HepG2 (cell line): ENCODE data around the gene PALM. TPM values are rescaled to one million over a fixed set of nuclear protein-coding genes. Genes with fewer than 3 reads are reported as not detected.

Source experiments
- ARNT ChIP-seq: fragments of 450-650 bp; IDR thresholded peaks from 2 replicates; pipeline ENCODE4 v1.6.1; 2017
- FOXJ3 ChIP-seq: sonication (generic); formaldehyde crosslinking; IDR thresholded peaks from 2 replicates; pipeline ENCODE4 v1.4.0; 2020; ENCODE audit warnings: missing genetic modification reagents, mild to moderate bottlenecking, borderline replicate concordance
- HMG20A ChIP-seq: IDR thresholded peaks from 2 replicates; pipeline ENCODE4 v1.6.1; 2016; ENCODE audit warnings: borderline replicate concordance
- HNRNPH1 ChIP-seq: fragments of 200-400 bp; formaldehyde crosslinking; optimal IDR thresholded peaks from 2 replicates; pipeline ENCODE3; 2017; ENCODE audit warnings: mild to moderate bottlenecking, low read depth, low read length
- PCBP1 ChIP-seq: fragments of 200-400 bp; formaldehyde crosslinking; IDR thresholded peaks from 2 replicates; pipeline ENCODE4 v1.6.1; 2017; ENCODE audit warnings: mild to moderate bottlenecking, low read depth, low read length, borderline replicate concordance
- PLSCR1 ChIP-seq: sonication (generic); formaldehyde crosslinking; IDR thresholded peaks from 2 replicates; pipeline ENCODE4 v1.5.0; 2020; ENCODE audit warnings: missing genetic modification reagents, mild to moderate bottlenecking, borderline replicate concordance
- SKI ChIP-seq: fragments of 450-650 bp; IDR thresholded peaks from one replicate; pipeline ENCODE4 v1.6.1; 2018; ENCODE audit warnings: mild to moderate bottlenecking; ENCODE audit not compliant: partially characterized antibody
- STAT5B ChIP-seq: sonication (generic); formaldehyde crosslinking; IDR thresholded peaks from 2 replicates; pipeline ENCODE4 v1.4.0; 2020; ENCODE audit warnings: missing genetic modification reagents
- ZFAT ChIP-seq: sonication (generic); formaldehyde crosslinking; conservative IDR thresholded peaks from 2 replicates; pipeline ENCODE4 v1.8.1; 2023; ENCODE audit warnings: missing genetic modification reagents, inconsistent platforms
- ZNF367 ChIP-seq: sonication (generic); formaldehyde crosslinking; IDR thresholded peaks from 2 replicates; pipeline ENCODE4 v1.4.0; 2020; ENCODE audit warnings: missing genetic modification reagents, borderline replicate concordance
- ZNF501 ChIP-seq: sonication (generic); formaldehyde crosslinking; IDR thresholded peaks from 2 replicates; pipeline ENCODE4 v1.5.1; 2020; ENCODE audit warnings: mild to moderate bottlenecking, moderate library complexity, missing genetic modification reagents
- ZNF530 ChIP-seq: sonication (generic); formaldehyde crosslinking; IDR thresholded peaks from 2 replicates; pipeline ENCODE4 v1.5.0; 2020; ENCODE audit warnings: low read depth, mild to moderate bottlenecking, missing genetic modification reagents
- ZNF775 ChIP-seq: sonication (generic); formaldehyde crosslinking; IDR thresholded peaks from 2 replicates; pipeline ENCODE4 v1.4.0; 2020; ENCODE audit warnings: missing genetic modification reagents, mild to moderate bottlenecking, moderate library complexity, borderline replicate concordance
- polyA plus RNA-seq, 8 experiments: library from polyadenylated mRNA; depleted of rRNA in 3 of 8; stranded (reverse) in 7 of 8; unstranded in 1 of 8; fragments of >200 nt; fragmentation: Illumina TruSeq in 4 of 8; extraction: Trizol in 4 of 8; gene quantifications; 2 replicates each; pipeline versions ENCODE4 v1.2.1 to v1.2.3, GENCODE V29; 2011 to 2016; ENCODE audit warnings: low read depth in 4 of 8, missing spikeins in 1 of 8, mixed read lengths in 1 of 8; ENCODE audit not compliant: insufficient read depth in 1 of 8
- total RNA-seq, 5 experiments: library from RNA; depleted of rRNA; stranded (reverse); fragments of >200 nt; fragmentation: Illumina TruSeq; extraction: Trizol; gene quantifications; 2 replicates each; pipeline ENCODE4 v1.2.3, GENCODE V29; 2016; ENCODE audit warnings: low read depth in 1 of 5
- TF ChIP-seq, protein P1 (sequence below): sonication (generic); formaldehyde crosslinking; IDR thresholded peaks from 2 replicates; pipeline ENCODE4 v1.9.0; 2022; ENCODE audit warnings: missing genetic modification reagents, mild to moderate bottlenecking, borderline replicate concordance
- TF ChIP-seq, protein P2 (sequence below): sonication (generic); formaldehyde crosslinking; IDR thresholded peaks from 2 replicates; pipeline ENCODE4 v1.4.0; 2020; ENCODE audit warnings: missing genetic modification reagents, borderline replicate concordance
- TF ChIP-seq, protein P3 (sequence below): sonication (generic); formaldehyde crosslinking; IDR thresholded peaks from 2 replicates; pipeline ENCODE4 v1.4.0; 2020; ENCODE audit warnings: missing genetic modification reagents
- TF ChIP-seq, protein P4 (sequence below): sonication (generic); formaldehyde crosslinking; IDR thresholded peaks from 2 replicates; pipeline ENCODE4 v1.5.0; 2020; ENCODE audit warnings: missing genetic modification reagents, mild to moderate bottlenecking, borderline replicate concordance

The PALM gene
- total and polyA plus RNA-seq, 2 of the 13 experiments (the other 11 are each of a cell fraction or from before 2014, with no cell fraction given) = 4.0 to 9.7 TPM

DNA sequence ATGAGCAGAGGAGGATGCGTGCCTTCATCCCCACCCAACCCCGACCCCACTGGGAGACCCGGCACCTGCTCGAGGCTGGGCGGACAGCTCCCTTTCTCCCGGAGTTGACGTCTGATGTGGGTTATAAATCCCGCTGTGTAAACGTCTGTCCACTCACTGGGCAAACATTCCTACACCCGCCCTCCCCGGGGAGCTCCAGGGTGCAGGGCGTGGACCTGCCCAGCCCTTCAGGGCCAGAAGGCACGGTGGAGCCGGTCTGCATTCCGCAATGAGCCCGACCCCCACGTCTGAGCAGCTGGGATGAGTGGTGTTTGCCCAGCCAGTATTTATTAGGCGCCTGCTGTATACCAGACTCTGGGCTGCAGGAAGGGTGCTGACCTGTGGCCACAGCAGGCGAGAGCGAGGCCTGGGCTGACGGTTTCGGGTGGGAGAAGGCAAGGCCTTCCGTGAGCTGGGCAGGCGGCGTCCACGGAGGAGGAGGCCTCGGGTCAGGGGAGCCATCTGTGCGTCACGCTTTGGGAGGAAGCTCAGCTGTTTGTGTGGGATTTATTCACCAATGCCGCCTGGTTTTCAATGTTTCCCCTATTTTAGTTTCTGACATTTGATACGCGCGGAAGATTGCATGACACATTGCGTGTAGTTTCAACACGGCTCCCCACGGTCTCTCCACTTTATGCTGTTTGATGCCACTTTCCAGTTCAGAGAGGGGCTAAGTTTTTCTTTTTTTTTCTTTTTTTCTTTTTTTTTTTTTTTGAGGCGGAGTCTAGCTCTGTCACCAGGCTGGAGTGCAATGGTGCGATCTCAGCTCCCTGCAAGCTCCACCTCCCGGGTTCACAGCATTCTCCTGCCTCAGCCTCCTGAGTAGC, 44.1 kb downstream of the PALM start (continued):
- TF ChIP-seq HMG20A (CRISPR knock-in tag) = peak; percentile 96
- TF ChIP-seq FOXJ3 = no peak
- no peak for TF ChIP-seq ZNF501 (CRISPR knock-in tag)
- TF ChIP-seq ZNF367 = no peak
- TF ChIP-seq ZFAT (CRISPR knock-in tag) = no peak
- no peak for TF ChIP-seq ZNF530
- TF ChIP-seq ZNF775 (CRISPR knock-in tag) = no peak
- TF ChIP-seq ARNT = no peak
- TF ChIP-seq PLSCR1 (CRISPR knock-in tag) = no peak
- 0 out of 2 replicates have a peak, but pooled peaks have one; percentile 52 for TF ChIP-seq PCBP1
- no peak for TF ChIP-seq HNRNPH1
- peak; percentile 77 for TF ChIP-seq SKI
- TF ChIP-seq, protein P1, sequence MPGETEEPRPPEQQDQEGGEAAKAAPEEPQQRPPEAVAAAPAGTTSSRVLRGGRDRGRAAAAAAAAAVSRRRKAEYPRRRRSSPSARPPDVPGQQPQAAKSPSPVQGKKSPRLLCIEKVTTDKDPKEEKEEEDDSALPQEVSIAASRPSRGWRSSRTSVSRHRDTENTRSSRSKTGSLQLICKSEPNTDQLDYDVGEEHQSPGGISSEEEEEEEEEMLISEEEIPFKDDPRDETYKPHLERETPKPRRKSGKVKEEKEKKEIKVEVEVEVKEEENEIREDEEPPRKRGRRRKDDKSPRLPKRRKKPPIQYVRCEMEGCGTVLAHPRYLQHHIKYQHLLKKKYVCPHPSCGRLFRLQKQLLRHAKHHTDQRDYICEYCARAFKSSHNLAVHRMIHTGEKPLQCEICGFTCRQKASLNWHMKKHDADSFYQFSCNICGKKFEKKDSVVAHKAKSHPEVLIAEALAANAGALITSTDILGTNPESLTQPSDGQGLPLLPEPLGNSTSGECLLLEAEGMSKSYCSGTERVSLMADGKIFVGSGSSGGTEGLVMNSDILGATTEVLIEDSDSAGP (CRISPR knock-in tag) = peak; percentile 32; the same call in 1 of the 2 replicates
- TF ChIP-seq, protein P2, sequence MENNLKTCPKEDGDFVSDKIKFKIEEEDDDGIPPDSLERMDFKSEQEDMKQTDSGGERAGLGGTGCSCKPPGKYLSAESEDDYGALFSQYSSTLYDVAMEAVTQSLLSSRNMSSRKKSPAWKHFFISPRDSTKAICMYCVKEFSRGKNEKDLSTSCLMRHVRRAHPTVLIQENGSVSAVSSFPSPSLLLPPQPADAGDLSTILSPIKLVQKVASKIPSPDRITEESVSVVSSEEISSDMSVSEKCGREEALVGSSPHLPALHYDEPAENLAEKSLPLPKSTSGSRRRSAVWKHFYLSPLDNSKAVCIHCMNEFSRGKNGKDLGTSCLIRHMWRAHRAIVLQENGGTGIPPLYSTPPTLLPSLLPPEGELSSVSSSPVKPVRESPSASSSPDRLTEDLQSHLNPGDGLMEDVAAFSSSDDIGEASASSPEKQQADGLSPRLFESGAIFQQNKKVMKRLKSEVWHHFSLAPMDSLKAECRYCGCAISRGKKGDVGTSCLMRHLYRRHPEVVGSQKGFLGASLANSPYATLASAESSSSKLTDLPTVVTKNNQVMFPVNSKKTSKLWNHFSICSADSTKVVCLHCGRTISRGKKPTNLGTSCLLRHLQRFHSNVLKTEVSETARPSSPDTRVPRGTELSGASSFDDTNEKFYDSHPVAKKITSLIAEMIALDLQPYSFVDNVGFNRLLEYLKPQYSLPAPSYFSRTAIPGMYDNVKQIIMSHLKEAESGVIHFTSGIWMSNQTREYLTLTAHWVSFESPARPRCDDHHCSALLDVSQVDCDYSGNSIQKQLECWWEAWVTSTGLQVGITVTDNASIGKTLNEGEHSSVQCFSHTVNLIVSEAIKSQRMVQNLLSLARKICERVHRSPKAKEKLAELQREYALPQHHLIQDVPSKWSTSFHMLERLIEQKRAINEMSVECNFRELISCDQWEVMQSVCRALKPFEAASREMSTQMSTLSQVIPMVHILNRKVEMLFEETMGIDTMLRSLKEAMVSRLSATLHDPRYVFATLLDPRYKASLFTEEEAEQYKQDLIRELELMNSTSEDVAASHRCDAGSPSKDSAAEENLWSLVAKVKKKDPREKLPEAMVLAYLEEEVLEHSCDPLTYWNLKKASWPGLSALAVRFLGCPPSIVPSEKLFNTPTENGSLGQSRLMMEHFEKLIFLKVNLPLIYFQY (CRISPR knock-in tag) = no peak
- TF ChIP-seq STAT5B (CRISPR knock-in tag) = no peak
- TF ChIP-seq, protein P3, sequence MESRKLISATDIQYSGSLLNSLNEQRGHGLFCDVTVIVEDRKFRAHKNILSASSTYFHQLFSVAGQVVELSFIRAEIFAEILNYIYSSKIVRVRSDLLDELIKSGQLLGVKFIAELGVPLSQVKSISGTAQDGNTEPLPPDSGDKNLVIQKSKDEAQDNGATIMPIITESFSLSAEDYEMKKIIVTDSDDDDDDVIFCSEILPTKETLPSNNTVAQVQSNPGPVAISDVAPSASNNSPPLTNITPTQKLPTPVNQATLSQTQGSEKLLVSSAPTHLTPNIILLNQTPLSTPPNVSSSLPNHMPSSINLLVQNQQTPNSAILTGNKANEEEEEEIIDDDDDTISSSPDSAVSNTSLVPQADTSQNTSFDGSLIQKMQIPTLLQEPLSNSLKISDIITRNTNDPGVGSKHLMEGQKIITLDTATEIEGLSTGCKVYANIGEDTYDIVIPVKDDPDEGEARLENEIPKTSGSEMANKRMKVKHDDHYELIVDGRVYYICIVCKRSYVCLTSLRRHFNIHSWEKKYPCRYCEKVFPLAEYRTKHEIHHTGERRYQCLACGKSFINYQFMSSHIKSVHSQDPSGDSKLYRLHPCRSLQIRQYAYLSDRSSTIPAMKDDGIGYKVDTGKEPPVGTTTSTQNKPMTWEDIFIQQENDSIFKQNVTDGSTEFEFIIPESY (CRISPR knock-in tag) = no peak
- TF ChIP-seq, protein P4, sequence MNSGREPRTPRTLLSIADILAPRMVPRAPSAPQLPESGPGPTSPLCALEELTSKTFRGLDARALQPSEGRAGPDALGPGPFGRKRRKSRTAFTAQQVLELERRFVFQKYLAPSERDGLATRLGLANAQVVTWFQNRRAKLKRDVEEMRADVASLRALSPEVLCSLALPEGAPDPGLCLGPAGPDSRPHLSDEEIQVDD = no peak
